ENCODE measurements around the gene STAU1. TPM values are rescaled to one million over a fixed set of nuclear protein-coding genes. Genes with fewer than 3 reads are reported as not detected.

Gene STAU1
- total and polyA plus RNA-seq, 2 of the 13 experiments (the other 11 are each of a cell fraction or from before 2014, with no cell fraction given) = 119 to 133 TPM

DNA sequence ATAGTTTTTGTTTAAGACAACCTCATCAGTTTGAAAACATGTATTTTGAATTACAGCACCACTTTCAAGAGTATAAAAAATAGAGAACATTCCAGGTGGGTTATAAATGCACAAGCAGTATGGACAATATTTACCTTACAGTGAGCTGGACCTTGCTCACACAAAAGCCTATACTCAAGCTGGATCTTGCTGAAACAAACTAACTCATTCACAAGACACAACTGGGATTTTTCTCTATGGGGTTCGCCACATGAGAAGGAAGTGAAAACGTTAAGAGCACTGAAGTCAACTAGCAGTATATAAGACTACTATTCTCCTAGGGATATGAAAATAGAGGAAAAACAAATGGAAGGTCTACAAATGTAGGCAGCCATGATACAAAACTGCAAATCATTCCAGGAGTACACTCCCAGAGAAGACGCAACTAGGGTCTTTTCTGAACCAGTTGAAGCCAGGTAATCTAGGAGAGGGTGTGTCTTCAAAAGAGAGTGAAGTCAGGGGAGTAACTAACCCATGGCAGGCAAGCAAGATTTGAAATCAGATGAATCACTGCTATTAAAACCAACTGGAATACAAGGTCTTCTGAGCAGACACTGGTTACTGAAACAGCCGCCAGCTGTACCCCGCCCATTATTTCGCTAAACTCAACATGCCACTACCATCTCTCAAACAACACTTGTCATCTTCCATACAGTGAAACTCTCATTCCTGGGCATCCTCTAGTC, 26.5 kb downstream of the STAU1 start (continued):
- no peak for TF ChIP-seq ZNF776 (CRISPR knock-in tag; IDR thresholded peaks at IDR 0.05)
- TF ChIP-seq RBM39 (IDR thresholded peaks at IDR 0.05; ENCODE audit: low read depth, low read length, poor library complexity, severe bottlenecking) = no peak
- no peak for TF ChIP-seq ZNF451 (CRISPR knock-in tag; IDR thresholded peaks at IDR 0.05)
- no peak for TF ChIP-seq ZNF839 (CRISPR knock-in tag; IDR thresholded peaks at IDR 0.05; ENCODE audit: borderline replicate concordance)
- no peak; the same call in 1 of the 2 replicates for TF ChIP-seq ZBTB7B (CRISPR knock-in tag; IDR thresholded peaks at IDR 0.05)
- TF ChIP-seq, protein P1, sequence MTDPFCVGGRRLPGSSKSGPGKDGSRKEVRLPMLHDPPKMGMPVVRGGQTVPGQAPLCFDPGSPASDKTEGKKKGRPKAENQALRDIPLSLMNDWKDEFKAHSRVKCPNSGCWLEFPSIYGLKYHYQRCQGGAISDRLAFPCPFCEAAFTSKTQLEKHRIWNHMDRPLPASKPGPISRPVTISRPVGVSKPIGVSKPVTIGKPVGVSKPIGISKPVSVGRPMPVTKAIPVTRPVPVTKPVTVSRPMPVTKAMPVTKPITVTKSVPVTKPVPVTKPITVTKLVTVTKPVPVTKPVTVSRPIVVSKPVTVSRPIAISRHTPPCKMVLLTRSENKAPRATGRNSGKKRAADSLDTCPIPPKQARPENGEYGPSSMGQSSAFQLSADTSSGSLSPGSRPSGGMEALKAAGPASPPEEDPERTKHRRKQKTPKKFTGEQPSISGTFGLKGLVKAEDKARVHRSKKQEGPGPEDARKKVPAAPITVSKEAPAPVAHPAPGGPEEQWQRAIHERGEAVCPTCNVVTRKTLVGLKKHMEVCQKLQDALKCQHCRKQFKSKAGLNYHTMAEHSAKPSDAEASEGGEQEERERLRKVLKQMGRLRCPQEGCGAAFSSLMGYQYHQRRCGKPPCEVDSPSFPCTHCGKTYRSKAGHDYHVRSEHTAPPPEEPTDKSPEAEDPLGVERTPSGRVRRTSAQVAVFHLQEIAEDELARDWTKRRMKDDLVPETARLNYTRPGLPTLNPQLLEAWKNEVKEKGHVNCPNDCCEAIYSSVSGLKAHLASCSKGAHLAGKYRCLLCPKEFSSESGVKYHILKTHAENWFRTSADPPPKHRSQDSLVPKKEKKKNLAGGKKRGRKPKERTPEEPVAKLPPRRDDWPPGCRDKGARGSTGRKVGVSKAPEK (CRISPR knock-in tag; IDR thresholded peaks at IDR 0.05; ENCODE audit: borderline replicate concordance) = no peak
- TF ChIP-seq ZNF747 (CRISPR knock-in tag; IDR thresholded peaks at IDR 0.05; ENCODE audit: borderline replicate concordance) = no peak
- TF ChIP-seq, protein P2, sequence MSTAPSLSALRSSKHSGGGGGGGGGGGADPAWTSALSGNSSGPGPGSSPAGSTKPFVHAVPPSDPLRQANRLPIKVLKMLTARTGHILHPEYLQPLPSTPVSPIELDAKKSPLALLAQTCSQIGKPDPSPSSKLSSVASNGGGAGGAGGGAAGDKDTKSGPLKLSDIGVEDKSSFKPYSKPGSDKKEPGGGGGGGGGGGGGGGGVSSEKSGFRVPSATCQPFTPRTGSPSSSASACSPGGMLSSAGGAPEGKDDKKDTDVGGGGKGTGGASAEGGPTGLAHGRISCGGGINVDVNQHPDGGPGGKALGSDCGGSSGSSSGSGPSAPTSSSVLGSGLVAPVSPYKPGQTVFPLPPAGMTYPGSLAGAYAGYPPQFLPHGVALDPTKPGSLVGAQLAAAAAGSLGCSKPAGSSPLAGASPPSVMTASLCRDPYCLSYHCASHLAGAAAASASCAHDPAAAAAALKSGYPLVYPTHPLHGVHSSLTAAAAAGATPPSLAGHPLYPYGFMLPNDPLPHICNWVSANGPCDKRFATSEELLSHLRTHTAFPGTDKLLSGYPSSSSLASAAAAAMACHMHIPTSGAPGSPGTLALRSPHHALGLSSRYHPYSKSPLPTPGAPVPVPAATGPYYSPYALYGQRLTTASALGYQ (CRISPR knock-in tag; IDR thresholded peaks at IDR 0.05) = peak; percentile 31; the same call in 1 of the 2 replicates
- no peak for TF ChIP-seq ZNF546 (CRISPR knock-in tag; conservative IDR thresholded peaks at IDR 0.05)
- TF ChIP-seq, protein P3, sequence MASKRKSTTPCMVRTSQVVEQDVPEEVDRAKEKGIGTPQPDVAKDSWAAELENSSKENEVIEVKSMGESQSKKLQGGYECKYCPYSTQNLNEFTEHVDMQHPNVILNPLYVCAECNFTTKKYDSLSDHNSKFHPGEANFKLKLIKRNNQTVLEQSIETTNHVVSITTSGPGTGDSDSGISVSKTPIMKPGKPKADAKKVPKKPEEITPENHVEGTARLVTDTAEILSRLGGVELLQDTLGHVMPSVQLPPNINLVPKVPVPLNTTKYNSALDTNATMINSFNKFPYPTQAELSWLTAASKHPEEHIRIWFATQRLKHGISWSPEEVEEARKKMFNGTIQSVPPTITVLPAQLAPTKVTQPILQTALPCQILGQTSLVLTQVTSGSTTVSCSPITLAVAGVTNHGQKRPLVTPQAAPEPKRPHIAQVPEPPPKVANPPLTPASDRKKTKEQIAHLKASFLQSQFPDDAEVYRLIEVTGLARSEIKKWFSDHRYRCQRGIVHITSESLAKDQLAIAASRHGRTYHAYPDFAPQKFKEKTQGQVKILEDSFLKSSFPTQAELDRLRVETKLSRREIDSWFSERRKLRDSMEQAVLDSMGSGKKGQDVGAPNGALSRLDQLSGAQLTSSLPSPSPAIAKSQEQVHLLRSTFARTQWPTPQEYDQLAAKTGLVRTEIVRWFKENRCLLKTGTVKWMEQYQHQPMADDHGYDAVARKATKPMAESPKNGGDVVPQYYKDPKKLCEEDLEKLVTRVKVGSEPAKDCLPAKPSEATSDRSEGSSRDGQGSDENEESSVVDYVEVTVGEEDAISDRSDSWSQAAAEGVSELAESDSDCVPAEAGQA (IDR thresholded peaks at IDR 0.05; ENCODE audit: low read depth) = no peak
- TF ChIP-seq, protein P3 (CRISPR knock-in tag; IDR thresholded peaks at IDR 0.05; ENCODE audit: borderline replicate concordance) = no peak
- TF ChIP-seq, protein P4, sequence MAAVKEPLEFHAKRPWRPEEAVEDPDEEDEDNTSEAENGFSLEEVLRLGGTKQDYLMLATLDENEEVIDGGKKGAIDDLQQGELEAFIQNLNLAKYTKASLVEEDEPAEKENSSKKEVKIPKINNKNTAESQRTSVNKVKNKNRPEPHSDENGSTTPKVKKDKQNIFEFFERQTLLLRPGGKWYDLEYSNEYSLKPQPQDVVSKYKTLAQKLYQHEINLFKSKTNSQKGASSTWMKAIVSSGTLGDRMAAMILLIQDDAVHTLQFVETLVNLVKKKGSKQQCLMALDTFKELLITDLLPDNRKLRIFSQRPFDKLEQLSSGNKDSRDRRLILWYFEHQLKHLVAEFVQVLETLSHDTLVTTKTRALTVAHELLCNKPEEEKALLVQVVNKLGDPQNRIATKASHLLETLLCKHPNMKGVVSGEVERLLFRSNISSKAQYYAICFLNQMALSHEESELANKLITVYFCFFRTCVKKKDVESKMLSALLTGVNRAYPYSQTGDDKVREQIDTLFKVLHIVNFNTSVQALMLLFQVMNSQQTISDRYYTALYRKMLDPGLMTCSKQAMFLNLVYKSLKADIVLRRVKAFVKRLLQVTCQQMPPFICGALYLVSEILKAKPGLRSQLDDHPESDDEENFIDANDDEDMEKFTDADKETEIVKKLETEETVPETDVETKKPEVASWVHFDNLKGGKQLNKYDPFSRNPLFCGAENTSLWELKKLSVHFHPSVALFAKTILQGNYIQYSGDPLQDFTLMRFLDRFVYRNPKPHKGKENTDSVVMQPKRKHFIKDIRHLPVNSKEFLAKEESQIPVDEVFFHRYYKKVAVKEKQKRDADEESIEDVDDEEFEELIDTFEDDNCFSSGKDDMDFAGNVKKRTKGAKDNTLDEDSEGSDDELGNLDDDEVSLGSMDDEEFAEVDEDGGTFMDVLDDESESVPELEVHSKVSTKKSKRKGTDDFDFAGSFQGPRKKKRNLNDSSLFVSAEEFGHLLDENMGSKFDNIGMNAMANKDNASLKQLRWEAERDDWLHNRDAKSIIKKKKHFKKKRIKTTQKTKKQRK (IDR thresholded peaks at IDR 0.05; ENCODE audit: low read length) = no peak
- TF ChIP-seq ZMYM2 (CRISPR knock-in tag; IDR thresholded peaks at IDR 0.05) = no peak
- TF ChIP-seq ZNF256 (CRISPR knock-in tag; conservative IDR thresholded peaks at IDR 0.05) = no peak
